Activated CD4-positive, alpha-beta T cell treated with anti-CD3 and anti-CD28 coated beads, Interleukin-2, amount 50 U/mL, for 24 hours (primary cell): ENCODE results near the gene CARNS1.

Source experiments
- DNase-seq, 2 donors: peaks; one replicate each; pipeline ENCODE4 v3.0.0-alpha.2; 2020; ENCODE audit warnings: low read depth in 1 of 2, low spot score in 1 of 2

The CARNS1 gene

GRCh38 chr11:67409261-67409666 lies 6.2 kb upstream of the CARNS1 start:
- peak in 1 of 2 donors; percentile 54 for DNase-seq

- no peak for DNase-seq
Measured at GRCh38 chr11:67409781-67410368, 5.6 kb upstream of the CARNS1 start.

GRCh38 chr11:67410369-67410831 lies 5.1 kb upstream of the CARNS1 start:
- DNase-seq: no peak

GRCh38 chr11:67410984-67411784 lies 4.3 kb upstream of the CARNS1 start:
- no peak for DNase-seq

- no peak for DNase-seq
Measured at GRCh38 chr11:67411785-67412152, 3.7 kb upstream of the CARNS1 start.

GRCh38 chr11:67412495-67413179 lies 2.8 kb upstream of the CARNS1 start:
- DNase-seq: no peak

GRCh38 chr11:67413266-67413849 lies 2.1 kb upstream of the CARNS1 start:
- DNase-seq: no peak

GRCh38 chr11:67416416-67417335 lies 1.2 kb downstream of the CARNS1 start:
- DNase-seq: no peak

- no peak for DNase-seq
Measured at GRCh38 chr11:67417425-67417824, 1.9 kb downstream of the CARNS1 start.

- no peak for DNase-seq
Measured at GRCh38 chr11:67418476-67419281, 3.2 kb downstream of the CARNS1 start.

GRCh38 chr11:67419325-67420049 lies 4.0 kb downstream of the CARNS1 start:
- DNase-seq: no peak

GRCh38 chr11:67420147-67420645 lies 4.7 kb downstream of the CARNS1 start:
- DNase-seq: no peak

- DNase-seq: peak; percentile 96 to 99
Measured at GRCh38 chr11:67420646-67421429, 5.4 kb downstream of the CARNS1 start.

GRCh38 chr11:67421430-67422031 lies 6.1 kb downstream of the CARNS1 start:
- no peak for DNase-seq

- DNase-seq: no peak
Measured at GRCh38 chr11:67422891-67423290, 7.4 kb downstream of the CARNS1 start.

GRCh38 chr11:67423466-67423865 lies 8.0 kb downstream of the CARNS1 start:
- DNase-seq: no peak

- DNase-seq: no peak
Measured at GRCh38 chr11:67423891-67424613, 8.6 kb downstream of the CARNS1 start.
